SH-SY5Y (cell line): Measurements from ENCODE around the gene HDAC10.

ENCODE experiments used
- GATA2 ChIP-seq: IDR thresholded peaks from 2 replicates; pipeline ENCODE4 v1.6.1; 2011; ENCODE audit warnings: mild to moderate bottlenecking, low read depth, low read length
- GATA3 ChIP-seq: IDR thresholded peaks from 2 replicates; pipeline ENCODE4 v1.6.1; 2011; ENCODE audit warnings: low read depth, mild to moderate bottlenecking, low read length, moderate library complexity

- TF ChIP-seq GATA3 = no peak
- no peak for TF ChIP-seq GATA2
Measured at GRCh38 chr22:50253046-50253915, 2.2 kb upstream of the HDAC10 start.
